SHP77 (cell line): ENCODE data around the gene ZCCHC17.
"Not testable (repeated sequence)": the region's sequence is repeated elsewhere in the genome, so short reads cannot be mapped to it uniquely, and the experiment has no call there.

Experiments used
- DNase-seq, 2 experiments: peaks; one replicate each; lab custom pipeline; 2025; lab: John Stamatoyannopoulos, UW

ZCCHC17 gene

DNA sequence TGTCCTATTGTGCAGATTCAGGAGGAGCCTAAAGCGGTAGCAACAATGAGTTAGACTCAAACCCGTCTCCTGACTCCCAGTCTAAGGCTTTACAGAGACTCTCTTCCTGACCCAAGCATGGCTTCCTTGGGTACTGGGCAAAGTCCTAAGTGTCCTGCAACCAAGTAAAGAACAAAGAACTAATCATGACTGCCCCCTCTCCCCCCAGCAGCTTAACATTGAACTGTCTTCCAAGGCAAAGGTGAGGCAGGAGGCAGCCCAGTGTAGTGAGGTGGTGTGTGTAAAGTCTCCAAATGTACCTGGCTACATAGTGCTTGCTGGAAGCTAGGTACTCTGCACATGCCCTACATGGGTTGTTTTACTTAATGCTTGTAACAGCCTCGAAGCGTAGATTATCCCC lies 73.7 kb downstream of the ZCCHC17 start:
- no peak for DNase-seq

DNA sequence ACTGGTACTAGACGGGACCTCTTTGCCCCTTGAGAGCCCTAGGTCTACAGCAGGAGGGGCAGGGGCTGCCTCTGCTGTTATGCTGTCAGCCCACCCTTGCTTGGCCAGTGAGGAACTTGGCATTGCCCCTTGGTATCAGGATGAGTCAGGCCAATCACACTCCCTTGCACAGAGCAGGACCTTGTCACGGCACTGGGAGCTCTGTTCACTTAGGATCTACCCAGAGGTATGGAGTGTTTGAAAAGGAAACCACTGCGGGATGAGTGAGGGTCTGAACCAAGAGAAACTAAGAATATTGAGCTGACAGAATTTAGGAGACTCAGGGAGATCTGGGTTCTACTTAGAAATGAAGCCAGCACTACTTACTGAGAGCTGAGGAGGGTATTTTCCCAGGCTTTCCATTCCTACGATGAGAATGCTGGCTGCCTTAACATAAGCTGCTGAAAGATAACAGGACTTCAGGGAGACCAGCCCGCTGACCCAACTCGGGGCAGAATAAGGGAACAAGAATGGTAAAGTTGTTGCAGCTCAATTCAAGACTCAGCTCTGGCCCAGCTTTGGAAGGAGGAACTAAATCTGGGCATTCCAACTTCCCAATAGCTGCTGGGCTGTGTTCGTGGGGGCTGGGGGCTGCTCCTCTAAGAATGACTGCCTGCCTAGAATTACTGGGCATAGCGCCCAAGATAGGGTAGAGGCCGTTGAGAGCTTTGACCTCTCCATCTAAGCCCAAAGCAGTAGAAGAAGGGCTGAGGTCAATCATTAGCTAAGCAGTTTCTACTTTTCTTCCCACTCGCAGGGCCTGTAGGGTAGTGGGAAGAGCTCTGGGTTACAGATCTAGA lies 74.5 kb downstream of the ZCCHC17 start:
- no peak for DNase-seq

DNA sequence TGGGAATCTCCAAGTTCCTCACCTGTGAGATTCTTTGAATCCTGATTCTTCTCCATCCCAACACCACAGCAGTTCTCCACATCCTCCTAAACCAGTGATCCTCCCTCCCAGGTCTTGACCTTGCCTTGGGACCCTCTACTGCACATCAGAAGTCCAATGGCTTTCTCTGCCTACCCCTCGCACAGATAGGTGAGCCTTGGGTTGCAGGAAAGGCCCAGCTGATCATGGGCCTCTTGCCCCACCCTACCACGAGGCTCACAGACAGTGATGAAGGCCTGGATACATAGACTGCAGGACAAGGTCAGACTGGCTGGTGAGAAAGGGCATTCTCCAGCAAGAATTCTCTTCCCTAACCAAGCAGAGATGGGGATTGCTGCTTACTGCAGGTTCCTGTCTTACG lies 75.2 kb downstream of the ZCCHC17 start:
- DNase-seq, result no peak

DNA sequence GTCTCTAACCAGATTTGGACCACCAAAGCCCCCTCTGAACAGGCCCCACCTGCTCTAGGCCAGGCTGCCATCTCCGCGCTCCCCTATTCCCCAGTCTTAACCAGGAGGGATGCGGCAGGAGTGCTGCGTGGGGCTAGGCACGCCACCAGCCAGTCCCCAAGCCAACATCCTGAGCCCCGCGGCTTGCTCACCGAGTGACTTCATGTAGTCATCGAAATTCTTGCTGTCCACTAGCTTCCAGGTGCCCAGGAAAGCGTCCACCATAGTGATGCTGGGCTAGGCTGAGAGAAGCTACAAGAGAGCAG lies 75.9 kb downstream of the ZCCHC17 start:
- no peak for DNase-seq

DNA sequence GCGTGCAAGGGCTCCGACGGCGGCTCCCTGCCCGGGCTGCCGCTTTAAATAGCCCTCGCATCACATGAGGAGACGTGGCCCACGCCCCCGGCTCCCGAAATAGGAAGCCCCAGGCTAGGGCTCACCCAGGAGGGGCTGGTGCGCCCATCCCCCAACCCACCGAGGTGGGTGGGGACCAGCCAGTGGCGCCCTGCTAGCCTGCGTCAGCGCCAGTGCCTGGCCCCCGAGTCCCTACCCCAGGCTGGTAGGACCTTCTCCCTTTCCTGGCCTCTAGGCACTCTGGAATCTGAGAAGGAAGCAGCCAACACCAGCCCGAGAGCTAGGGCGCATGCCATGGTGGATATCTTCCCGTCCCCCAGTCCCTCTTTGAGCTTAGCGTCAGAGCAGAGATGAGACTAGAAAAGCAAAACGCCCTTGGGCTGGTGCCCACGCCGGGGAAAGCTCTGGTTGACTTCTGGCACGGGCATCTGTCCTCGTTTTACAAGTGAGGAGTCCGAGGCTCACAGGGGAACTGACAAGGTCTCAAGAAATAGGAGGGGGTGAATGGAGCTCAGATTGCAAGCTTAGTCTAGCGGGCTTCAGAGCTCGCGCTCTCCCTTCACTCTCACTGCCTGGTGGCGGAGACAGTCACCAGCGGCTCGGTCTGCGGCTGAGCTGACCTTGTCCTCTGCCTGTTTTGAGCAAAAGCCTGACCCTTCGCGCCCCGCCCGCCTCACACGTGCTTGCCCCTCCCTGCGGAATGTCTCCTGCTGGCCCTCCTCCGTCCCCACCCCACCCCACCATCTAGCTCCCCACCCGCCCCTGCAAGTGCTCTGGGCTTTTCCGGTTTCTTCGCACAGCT lies 76.4 kb downstream of the ZCCHC17 start, which contains the start of gene FABP3:
Gene FABP3, minus strand, starts transcription at position 21 of the 841 bp plus-strand sequence. CDS start 62 bp downstream, outside the sequence.
- DNase-seq, result no peak

DNA sequence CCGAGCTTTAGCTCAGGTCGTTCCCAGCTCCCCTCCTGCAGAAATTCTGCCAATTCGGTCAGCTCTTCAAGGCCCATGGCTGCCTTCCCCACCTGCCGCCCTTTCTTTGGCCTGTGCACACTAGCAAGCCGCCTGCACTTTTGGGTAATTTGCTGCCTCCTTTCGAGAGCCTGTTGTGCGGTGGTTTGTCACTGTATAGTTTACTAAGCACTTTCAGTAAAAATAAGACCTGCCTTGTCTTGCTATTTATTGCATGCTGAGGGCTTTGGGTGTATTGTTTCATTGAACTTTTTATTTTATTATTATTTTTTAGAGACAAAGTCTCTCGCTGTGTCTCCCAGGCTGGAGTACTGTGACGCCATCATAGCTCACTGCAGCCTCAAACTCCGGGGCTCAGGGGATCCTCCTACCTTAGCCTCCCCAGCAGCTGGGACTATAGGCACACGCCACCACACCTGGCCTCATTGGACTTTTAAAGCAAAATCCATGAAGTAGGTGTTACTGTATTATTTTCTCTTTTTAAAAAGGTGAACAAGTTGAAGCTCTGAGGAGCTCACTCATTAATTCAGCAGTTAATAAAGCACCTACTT lies 77.2 kb downstream of the ZCCHC17 start:
- DNase-seq, result no peak

DNA sequence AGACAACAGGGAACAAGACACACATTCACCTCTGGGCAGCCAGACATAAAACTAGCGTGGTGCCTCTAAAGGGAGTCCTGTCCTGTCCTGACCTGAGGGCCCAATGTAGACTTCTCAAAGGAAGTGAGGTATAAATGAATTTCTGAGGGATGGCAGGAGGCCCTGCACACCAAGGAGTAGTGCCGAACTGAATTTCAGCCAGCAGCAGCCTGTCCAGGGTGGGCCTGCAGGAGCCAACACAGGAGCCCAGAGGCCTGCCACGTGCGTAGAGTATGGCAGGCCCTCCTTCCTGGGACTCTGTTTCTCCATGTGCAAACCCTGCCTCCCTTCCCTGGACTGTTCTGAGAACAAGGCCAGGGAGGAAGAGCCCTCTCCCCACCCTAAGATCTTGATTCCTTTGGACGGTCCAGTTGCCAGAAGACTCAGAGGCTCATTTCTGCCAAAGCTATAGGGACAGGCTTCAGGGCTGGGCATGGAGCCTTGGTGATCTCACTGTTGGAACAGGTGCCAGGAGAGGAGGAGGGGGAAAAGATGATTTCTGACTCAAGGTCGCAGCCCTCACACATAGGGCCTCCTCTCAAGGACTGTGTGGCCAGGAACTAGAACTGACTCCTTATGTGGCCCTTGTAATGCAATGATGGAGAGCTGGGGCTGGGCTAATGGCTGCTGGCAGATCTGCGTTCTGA lies 77.8 kb downstream of the ZCCHC17 start:
- no peak for DNase-seq

DNA sequence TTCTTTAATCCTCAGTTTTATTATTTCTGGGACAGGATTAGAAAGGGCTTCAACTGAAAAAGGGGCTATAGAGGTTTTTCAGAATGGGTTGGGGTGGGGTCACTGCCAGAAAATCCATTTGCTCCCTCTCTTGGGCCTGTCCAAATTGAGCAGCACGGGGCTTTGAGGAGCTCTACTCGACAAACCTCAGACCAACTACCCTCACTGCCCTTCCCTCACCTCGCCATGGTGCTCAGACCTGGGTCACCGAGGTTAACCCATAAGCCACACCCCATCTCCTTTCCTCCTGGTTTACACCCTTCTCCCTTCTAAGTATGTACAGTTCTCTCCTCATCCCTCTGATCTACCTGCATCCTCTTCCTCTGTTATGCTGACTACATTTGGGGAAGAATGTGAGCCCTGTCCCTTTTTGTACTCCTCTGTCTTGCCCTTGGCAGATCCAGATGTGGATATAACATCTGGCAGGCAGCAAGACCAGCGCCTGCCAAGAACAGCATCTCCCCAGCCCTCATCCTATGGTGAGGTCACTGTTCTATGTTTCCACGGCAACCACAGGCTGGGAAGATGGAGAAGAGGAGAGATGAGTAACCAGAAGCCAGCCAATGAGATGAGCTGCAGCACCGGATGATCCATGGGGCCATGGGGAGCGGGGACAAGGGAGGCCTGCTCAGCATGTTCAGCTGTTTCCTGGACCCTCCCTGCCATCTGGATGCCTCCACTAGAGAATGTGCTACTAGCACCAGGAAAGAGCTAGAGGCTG lies 79.7 kb downstream of the ZCCHC17 start:
- peak in 1 of 2 experiments; percentile 13 for DNase-seq

DNA sequence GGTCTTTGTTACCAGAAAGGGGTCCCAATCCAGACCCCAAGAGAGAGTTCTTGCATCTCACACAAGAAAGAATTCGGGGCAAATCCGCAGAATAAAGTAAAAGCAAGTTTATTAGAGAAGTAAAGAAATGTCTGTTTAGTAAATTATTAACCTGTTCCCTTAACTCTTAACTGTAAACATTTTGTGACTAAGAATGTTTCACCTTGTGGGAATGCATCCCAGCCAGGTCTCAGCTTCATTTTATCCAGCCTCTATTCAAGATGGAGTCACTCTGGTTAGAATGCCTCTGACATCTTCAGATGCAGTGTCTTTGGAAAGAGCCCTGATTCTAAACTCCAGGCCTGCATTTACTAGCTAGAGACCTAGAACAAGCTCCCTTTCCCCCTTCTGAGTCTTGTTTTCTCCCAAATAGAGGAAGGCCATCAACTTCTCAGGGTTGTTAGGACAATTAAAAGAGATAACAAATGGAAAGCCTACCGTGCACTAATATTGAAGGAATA lies 80.6 kb downstream of the ZCCHC17 start:
- no peak for DNase-seq

DNA sequence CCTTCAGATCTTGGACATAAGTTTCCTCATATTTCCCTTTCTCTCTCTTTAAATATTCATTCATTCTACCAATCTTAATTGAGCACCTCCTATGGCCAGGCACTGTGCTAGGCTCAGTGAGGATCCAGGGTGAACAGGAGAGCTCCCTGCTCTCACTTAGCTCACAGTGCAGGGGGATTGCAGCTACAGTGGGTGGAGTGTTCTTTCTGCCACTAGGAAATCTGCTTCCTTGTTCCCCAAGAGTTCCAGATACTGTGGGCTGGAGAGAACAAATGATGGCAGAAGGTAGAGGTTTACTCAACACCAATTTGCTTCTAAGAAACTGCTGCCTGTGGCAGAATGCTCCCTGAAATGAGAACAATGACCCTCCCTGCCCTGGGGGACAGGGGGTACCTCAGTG lies 81.2 kb downstream of the ZCCHC17 start:
- DNase-seq, result no peak

DNA sequence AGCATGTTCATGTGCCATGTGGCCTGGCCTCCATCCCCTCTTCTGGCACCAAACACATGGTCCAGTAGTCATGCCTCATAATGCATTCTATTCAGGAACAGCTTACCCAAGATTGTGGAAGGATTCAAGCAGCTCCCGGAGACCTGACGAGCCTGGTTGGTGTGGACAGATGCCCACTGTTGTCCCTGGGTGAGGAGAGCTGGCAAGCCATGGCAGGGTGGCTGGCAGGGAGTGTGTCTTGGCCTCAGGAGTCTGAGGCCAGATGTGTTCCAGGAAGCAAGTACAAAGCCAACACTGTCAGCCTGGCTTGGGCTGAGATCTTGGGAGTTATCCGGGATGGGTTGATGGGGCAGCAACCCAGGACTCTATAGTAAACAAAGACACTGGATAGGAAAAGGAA lies 83.3 kb downstream of the ZCCHC17 start:
- no peak for DNase-seq

DNA sequence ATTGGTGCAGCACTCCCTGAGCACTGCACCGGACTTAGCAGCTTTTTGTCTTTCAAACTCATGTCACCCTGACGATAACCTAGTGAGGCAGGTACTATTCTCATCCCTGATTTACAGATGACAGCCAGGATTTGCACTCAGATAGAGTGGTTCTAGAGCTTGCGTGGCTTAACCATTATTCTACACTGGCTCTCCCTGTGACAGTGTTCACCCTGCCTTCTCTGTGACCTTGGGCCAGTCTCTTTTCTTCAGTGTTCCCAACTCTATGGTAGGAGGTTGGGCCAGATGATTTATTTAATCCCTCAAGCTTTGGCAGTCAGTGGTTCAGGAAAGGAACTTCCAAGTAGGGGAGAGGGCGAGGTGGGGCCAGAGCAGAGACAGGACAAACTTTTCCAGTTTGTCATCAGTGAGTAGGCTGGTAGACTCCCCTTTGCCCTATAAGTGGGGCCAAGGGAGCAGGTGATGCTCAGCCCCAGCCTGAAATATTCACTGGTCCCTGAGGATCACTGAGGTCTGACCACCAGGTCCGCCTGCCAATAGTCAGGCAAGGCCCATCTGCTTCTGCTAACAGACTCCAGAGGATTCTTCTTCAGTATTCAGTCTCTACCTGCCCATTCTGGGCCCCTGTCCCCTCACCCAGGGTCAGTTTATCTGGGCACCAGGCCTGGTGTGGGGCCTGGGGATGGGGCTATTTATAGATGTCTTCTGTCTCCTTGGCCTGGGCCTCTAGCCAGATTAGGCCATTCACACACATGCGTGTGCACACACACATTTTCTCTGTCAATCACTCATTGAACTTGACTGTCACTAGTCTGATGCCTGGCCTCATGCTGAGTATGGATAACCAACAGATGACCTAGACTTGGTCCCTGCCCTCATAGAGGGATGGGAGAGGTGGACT lies 84.8 kb downstream of the ZCCHC17 start:
- DNase-seq, result no peak

DNA sequence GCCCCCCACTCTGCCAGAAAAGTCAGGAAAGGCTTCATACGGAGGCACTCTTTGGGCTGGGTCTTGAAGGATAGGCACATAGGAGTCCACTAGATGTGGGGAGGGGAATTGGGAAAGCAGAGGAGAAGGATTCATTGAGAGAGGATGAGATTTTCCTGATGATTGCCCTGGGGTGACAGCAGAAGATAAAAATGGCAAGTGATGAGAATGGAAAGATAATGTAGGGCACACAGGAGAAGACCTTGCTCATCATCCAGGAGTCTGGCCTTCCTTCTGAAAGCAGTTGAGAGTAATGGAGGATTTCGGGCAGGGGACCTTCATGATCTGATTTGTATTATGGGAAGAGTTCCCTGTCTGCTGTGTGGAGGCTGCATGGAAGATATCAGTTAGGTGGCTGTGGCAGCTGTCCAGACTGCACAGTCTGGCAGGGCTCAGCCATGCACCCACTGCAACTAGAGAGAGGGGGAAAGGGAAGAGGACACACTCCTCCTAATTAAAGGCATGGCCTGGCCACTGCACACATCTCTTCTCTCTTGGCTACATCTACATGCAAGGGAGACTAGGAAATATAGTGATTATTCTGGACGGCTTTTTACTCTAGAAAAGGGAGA lies 85.7 kb downstream of the ZCCHC17 start:
- no peak for DNase-seq

DNA sequence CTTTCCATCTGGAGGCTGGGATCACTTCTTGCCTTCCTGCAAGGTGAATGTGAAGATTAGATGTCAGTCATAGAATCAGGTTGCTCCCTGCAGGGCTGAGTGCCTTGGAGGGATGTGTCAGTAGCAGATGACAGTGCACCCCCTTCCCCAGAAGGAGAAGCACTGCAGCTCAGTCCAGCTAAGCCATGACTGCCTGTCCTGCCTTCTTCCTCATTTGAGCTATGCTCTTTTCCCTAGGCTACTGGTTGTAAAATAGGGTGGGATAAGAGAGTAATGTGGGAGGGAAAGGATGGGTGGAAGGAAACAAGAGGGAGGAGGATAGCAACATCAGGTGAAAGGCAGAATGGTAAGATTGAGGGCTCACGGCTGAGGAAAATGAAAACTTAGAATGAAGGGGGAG lies 87.1 kb downstream of the ZCCHC17 start:
- DNase-seq, result no peak

DNA sequence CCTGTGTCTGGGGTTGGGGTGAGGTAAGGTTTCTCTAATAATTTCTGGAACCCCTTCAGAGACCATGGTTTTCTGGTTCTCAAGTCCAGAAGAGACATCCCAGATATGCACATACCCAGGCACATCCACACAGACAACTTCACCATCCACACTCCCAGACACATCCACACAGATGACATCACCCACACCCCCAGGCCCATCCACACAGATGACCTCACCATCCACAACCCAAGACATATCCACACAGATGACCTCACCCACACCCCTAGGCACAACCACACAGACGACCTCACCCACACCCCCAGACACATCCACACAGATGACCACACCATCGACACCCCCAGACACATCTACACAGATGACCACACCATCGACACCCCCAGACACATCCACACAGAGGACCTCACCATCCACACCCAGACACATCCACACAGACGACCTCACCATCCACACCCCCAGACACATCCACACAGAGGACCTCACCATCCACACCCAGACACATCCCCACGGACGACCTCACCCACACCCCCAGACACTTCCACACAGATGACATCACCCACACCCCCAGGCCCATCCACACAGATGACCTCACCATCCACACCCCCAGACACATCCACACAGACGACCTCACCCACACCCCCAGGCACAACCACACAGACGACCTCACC lies 89.9 kb downstream of the ZCCHC17 start:
- not testable (repeated sequence) for DNase-seq

DNA sequence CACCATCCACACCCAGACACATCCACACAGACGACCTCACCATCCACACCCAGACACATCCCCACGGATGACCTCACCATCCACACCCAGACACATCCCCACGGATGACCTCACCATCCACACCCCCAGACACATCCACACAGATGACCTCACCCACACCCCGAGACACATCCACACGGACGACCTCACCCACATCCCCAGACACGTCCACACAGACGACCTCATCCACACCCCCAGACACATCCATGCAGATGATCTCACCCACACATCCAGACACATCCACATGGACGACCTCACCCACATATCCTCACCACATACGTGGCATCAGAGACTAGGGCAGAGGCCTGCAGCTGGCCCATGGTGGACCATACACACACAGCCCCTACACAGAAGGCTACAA lies 90.8 kb downstream of the ZCCHC17 start:
- DNase-seq, result no peak

DNA sequence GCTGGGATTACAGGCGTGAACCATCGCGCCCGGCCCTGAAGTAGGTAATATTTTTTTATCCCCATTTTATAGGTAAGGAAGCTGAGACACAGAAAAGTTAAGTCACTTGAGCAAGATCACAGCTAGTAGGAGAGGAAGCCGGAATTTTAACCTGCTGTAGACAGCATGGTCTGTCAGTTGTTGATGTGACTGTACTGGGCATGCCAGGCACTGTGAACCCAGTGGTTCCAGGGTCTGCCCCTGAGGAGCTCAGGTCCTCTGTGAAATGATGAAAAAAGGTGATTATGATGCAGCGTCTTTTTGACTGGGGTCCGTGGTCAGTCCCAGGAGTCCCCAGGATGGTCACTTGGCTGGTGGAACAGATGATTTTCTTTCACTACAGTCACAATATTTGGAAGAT lies 92.8 kb downstream of the ZCCHC17 start:
- no peak for DNase-seq

DNA sequence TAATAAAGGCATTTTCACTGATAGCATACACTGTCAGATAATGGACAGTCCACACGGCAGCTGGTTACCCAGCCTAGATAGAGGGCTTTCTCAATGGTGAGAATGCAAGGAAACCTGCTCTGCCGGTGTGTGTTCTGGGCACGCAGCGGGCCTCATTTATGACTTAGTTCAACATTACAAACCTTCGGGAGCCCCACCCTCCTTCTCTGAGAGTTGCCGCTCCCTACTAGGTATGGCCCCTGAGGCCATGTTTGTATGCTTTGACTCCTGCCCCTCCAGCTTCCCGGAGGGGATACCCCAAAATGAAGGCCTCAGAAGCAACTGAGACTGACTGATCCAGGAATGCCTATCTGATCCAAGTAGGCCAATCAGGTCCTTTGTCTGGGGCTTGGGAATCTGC lies 93.2 kb downstream of the ZCCHC17 start:
- DNase-seq, result no peak

DNA sequence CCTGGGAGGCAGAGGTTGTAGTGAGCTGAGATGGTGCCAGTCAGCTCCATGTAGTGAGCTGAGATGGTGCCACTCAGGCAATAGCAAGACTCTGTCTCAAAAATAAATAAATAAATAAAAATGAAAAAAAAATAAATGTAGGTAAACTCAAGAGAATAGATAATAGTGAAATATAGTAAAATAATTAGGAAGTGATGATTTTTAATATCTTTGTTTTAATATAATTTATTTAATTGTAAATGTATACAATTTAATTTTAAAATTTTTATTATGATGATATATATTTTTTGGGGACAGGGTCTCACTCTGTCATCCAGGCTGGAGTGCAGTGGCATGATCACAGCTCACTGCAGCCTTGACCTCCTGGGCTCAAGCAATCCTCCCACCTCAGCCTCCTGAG lies 96.6 kb downstream of the ZCCHC17 start:
- DNase-seq, result no peak
